Panc1 (cell line): ENCODE data around the gene MRPS34. TPM values are rescaled to one million over a fixed set of nuclear protein-coding genes. Genes with fewer than 3 reads are reported as not detected.

ENCODE experiments used
- ATAC-seq: fragments of 200-7000 bp; cut with Tn5 transposase; 2 replicates; pipeline ENCODE4 v1.9.1; 2020; ENCODE audit warnings: mild to moderate bottlenecking, moderate library complexity
- BruUV-seq: library from RNA; stranded (reverse); fragments of 400-500 nt; replicated peaks from 2 replicates; lab custom pipeline; 2021; lab: Mats Ljungman, UMichigan
- CTCF ChIA-PET: fragments of 300-600 bp; sonication (Branson Sonifier 250); formaldehyde crosslinking; loops from one replicate; lab custom pipeline; 2022; ENCODE audit warnings: antibody characterized with exemption; lab: Charles Lee
- POLR2A ChIA-PET: fragments of 300-600 bp; sonication (Branson Sonifier 250); formaldehyde crosslinking; loops from one replicate; lab custom pipeline; 2022; ENCODE audit warnings: antibody characterized with exemption; lab: Charles Lee
- DNase-seq: peaks from one replicate; pipeline ENCODE4 v3.0.0-alpha.2; 2010; ENCODE audit warnings: low read depth, low spot score
- H3K27ac ChIP-seq: 2 replicates; pipeline ENCODE4 v1.5.1; 2011; ENCODE audit warnings: mild to moderate bottlenecking, low read length, inconsistent platforms
- H3K27me3 ChIP-seq: fragments of 200-500 bp; sonication (Bioruptor generic); 2 replicates; pipeline ENCODE4 v1.6.0; 2014; ENCODE audit warnings: low read length, inconsistent platforms; ENCODE audit not compliant: control insufficient read depth, insufficient read depth
- H3K36me3 ChIP-seq: fragments of 200-500 bp; sonication (Bioruptor generic); 2 replicates; pipeline ENCODE4 v1.5.1; 2014; ENCODE audit warnings: inconsistent platforms, mild to moderate bottlenecking, low read length, moderate library complexity; ENCODE audit not compliant: control insufficient read depth, insufficient read depth
- H3K4me1 ChIP-seq: 2 replicates; pipeline ENCODE4 v1.5.1; 2011; ENCODE audit warnings: inconsistent platforms, mild to moderate bottlenecking, low read length, moderate library complexity; ENCODE audit not compliant: control insufficient read depth, insufficient read depth
- H3K4me3 ChIP-seq, 2 experiments: 2 replicates each; pipeline ENCODE4 v1.5.1; 2011 to 2012; ENCODE audit warnings: low read depth in 2 of 2, low read length in 2 of 2, mild to moderate bottlenecking in 2 of 2, inconsistent platforms in 1 of 2, moderate library complexity in 1 of 2
- H3K9me3 ChIP-seq: fragments of 200-500 bp; sonication (Bioruptor generic); 2 replicates; pipeline ENCODE4 v1.5.1; 2014; ENCODE audit warnings: low read depth, mild to moderate bottlenecking, inconsistent platforms, low read length, moderate library complexity; ENCODE audit not compliant: control insufficient read depth, insufficient read depth
- CTCF ChIP-seq: fragments of 450-650 bp; IDR thresholded peaks from 2 replicates; pipeline ENCODE4 v1.5.1; 2017; ENCODE audit warnings: mild to moderate bottlenecking
- POLR2AphosphoS5 ChIP-seq: IDR thresholded peaks from 2 replicates; pipeline ENCODE4 v1.6.1; 2012; ENCODE audit warnings: mild to moderate bottlenecking, low read depth, low read length, moderate library complexity
- REST ChIP-seq, 2 experiments: IDR thresholded peaks; 2 replicates each; pipeline ENCODE4 v1.6.1; 2011 to 2012; ENCODE audit warnings: low read depth in 2 of 2, control low read depth in 1 of 2, low read length in 1 of 2, mild to moderate bottlenecking in 1 of 2, moderate library complexity in 1 of 2; ENCODE audit not compliant: insufficient read depth in 1 of 2
- SIN3A ChIP-seq: IDR thresholded peaks from 2 replicates; pipeline ENCODE4 v1.6.1; 2012; ENCODE audit warnings: low read depth, mild to moderate bottlenecking, low read length, moderate library complexity, borderline replicate concordance; ENCODE audit not compliant: insufficient read depth
- TCF7L2 ChIP-seq: IDR thresholded peaks from 2 replicates; pipeline ENCODE4 v1.6.1; 2011; ENCODE audit warnings: mild to moderate bottlenecking, low read depth, low read length, inconsistent platforms
- in situ Hi-C: cut with HindIII; loops from 2 replicates; pipeline ENCODE4 v1.10.0; 2016; ENCODE audit warnings: low sequenced_read_pairs, low pct_unique_long_range_greater_than_20kb
- intact Hi-C: fragments of 100-400 bp; cut with micrococcal nuclease; formaldehyde crosslinking; loops from one replicate; pipeline ENCODE4 v1.10.0; 2022; ENCODE audit not compliant: unreplicated experiment
- total RNA-seq: library from RNA; stranded (reverse); gene quantifications from one replicate; pipeline ENCODE4 v1.2.1, GENCODE V29; 2021; ENCODE audit not compliant: unreplicated experiment

Gene MRPS34
- total RNA-seq, 1 experiment from 2014 or later: 187 TPM

- H3K36me3 ChIP-seq: no peaks in the 10 kb centered on the region; the same call in 1 of the 2 replicates
- no peak for DNase-seq
- in situ Hi-C loops: no loop called here
- ChIA-PET CTCF (no interaction called here), POLR2A (no interaction called here)
- no peaks in the 10 kb centered on the region for H3K9me3 ChIP-seq
- BruUV-seq: no TSS peak
- H3K4me1 ChIP-seq: peaks cover 14% of the 10 kb centered on the region
- TF ChIP-seq TCF7L2 (no peak), POLR2AphosphoS5 (no peak), SIN3A (no peak), REST (IDR thresholded peaks at IDR 0.05; ENCODE audit: insufficient read depth in 1 of 2, low read depth in 2 of 2, low read length in 1 of 2) (no peak)
- intact Hi-C loops: no loop called here
- H3K27me3 ChIP-seq: no peaks in the 10 kb centered on the region
- no peak overlapping the region for H3K27ac ChIP-seq
- ATAC-seq: no peak
- H3K4me3 ChIP-seq: no peak overlapping the region
These were observed 6.7 kb downstream of the MRPS34 start for GRCh38 chr16:1766231-1766630.

GRCh38 chr16:1765826-1766225 lies 7.1 kb downstream of the MRPS34 start:
- H3K27ac ChIP-seq: no peak overlapping the region
- ChIA-PET POLR2A (no interaction called here), CTCF (no interaction called here)
- no TSS peak for BruUV-seq
- H3K9me3 ChIP-seq: no peaks in the 10 kb centered on the region
- peaks cover 14% of the 10 kb centered on the region for H3K4me1 ChIP-seq
- TF ChIP-seq TCF7L2: no peak
- no peak overlapping the region for H3K4me3 ChIP-seq
- H3K27me3 ChIP-seq: no peaks in the 10 kb centered on the region
- no peaks in the 10 kb centered on the region; the same call in 1 of the 2 replicates for H3K36me3 ChIP-seq
- ATAC-seq (no peak), DNase-seq (no peak)
- intact Hi-C loops: no loop called here
- in situ Hi-C loops: no loop called here

GRCh38 chr16:1764971-1765370 lies 8.0 kb downstream of the MRPS34 start:
- TF ChIP-seq SIN3A (no peak), REST (IDR thresholded peaks at IDR 0.05; ENCODE audit: insufficient read depth in 1 of 2, low read depth in 2 of 2, low read length in 1 of 2) (no peak), POLR2AphosphoS5 (no peak), CTCF (no peak), TCF7L2 (no peak)
- POLR2A ChIA-PET: interaction anchor here (0.6 kb wide), 1 partner anchor 70 kb away, joined by 5 read pairs; no protein-coding TSS in a partner anchor
- H3K4me1 ChIP-seq: peaks cover 13% of the 10 kb centered on the region
- H3K36me3 ChIP-seq: no peaks in the 10 kb centered on the region; the same call in 1 of the 2 replicates
- no peak for DNase-seq
- H3K9me3 ChIP-seq: no peaks in the 10 kb centered on the region
- no peak overlapping the region for H3K4me3 ChIP-seq
- in situ Hi-C loops: no loop called here
- CTCF ChIA-PET: no interaction called here
- intact Hi-C loops: no loop called here
- no peak for ATAC-seq
- H3K27me3 ChIP-seq: no peaks in the 10 kb centered on the region
- BruUV-seq: no TSS peak
- no peak overlapping the region for H3K27ac ChIP-seq
